Keratinocyte (primary cell): Measurements from ENCODE around the gene CCDC116.

Experiments
- CTCF ChIP-seq, 3 experiments: IDR thresholded peaks in 1 of 3; conservative IDR thresholded peaks in 1 of 3; optimal IDR thresholded peaks in 1 of 3; 2 replicates in 2 of 3; 3 replicates in 1 of 3; pipeline versions ENCODE3 to v1.5.1; 2011; ENCODE audit warnings: low read length in 3 of 3, mild to moderate bottlenecking in 3 of 3, moderate library complexity in 2 of 3, control low read depth in 1 of 3, inconsistent platforms in 1 of 3; ENCODE audit not compliant: insufficient read depth in 2 of 3; ENCODE audit errors: extremely low read depth in 1 of 3
- EZH2 ChIP-seq: IDR thresholded peaks from one replicate; pipeline ENCODE4 v1.6.1; 2012; ENCODE audit warnings: inconsistent platforms, mild to moderate bottlenecking, low read length, moderate library complexity

GRCh38 chr22:21660904-21661303 lies 28.3 kb downstream of the CCDC116 start:
- TF ChIP-seq CTCF (optimal IDR thresholded peaks at IDR 0.05 in 1 of 3, IDR thresholded peaks at IDR 0.05 in 1 of 3, conservative IDR thresholded peaks at IDR 0.05 in 1 of 3; ENCODE audit: extremely low read depth in 1 of 3, insufficient read depth in 2 of 3, low read length in 3 of 3) (no peak), EZH2 (no peak)
